H9 (cell line): ENCODE measurements around the gene RPS26. TPM values are rescaled to one million over a fixed set of nuclear protein-coding genes. Genes with fewer than 3 reads are reported as not detected.
A peak's percentile ranks its signal among the peaks of the same experiment; 100 is the strongest.

ENCODE experiments used
- DNase-seq: peaks from one replicate; pipeline ENCODE4 v3.0.0-alpha.2; 2017
- H2AFZ ChIP-seq: one replicate; pipeline ENCODE4 v1.6.1; 2013; ENCODE audit warnings: mild to moderate bottlenecking, low read length, control low read depth, moderate library complexity
- H2AK5ac ChIP-seq: 2 replicates; pipeline ENCODE4 v1.6.1; 2013; ENCODE audit warnings: low read length, control low read depth, mixed read lengths; ENCODE audit not compliant: insufficient read length
- H2BK120ac ChIP-seq: one replicate; pipeline ENCODE4 v1.6.1; 2013; ENCODE audit warnings: low read depth, mild to moderate bottlenecking, low read length, control low read depth, inconsistent platforms; ENCODE audit not compliant: poor library complexity, severe bottlenecking
- H2BK12ac ChIP-seq: 2 replicates; pipeline ENCODE4 v1.6.1; 2013; ENCODE audit warnings: low read length, control low read depth, mixed read lengths, low read depth; ENCODE audit not compliant: insufficient read length
- H2BK15ac ChIP-seq: 2 replicates; pipeline ENCODE4 v1.6.1; 2013; ENCODE audit warnings: low read depth, low read length, control low read depth
- H2BK20ac ChIP-seq: one replicate; pipeline ENCODE4 v1.6.1; 2013; ENCODE audit warnings: low read depth, mild to moderate bottlenecking, low read length, control low read depth, inconsistent platforms; ENCODE audit not compliant: poor library complexity, severe bottlenecking
- H2BK5ac ChIP-seq: 2 replicates; pipeline ENCODE4 v1.6.1; 2013; ENCODE audit warnings: low read length, control low read depth, mixed read lengths; ENCODE audit not compliant: insufficient read length
- H3K14ac ChIP-seq: 2 replicates; pipeline ENCODE4 v1.6.1; 2013; ENCODE audit warnings: low read length, control low read depth; ENCODE audit not compliant: insufficient read depth
- H3K18ac ChIP-seq: 2 replicates; pipeline ENCODE4 v1.6.1; 2013; ENCODE audit warnings: low read depth, mild to moderate bottlenecking, mixed read lengths, low read length, control low read depth; ENCODE audit not compliant: insufficient read length
- H3K23ac ChIP-seq: 2 replicates; pipeline ENCODE4 v1.6.1; 2013; ENCODE audit warnings: low read length, control low read depth, mixed read lengths, low read depth; ENCODE audit not compliant: insufficient read length
- H3K23me2 ChIP-seq: 2 replicates; pipeline ENCODE4 v1.6.1; 2013; ENCODE audit warnings: low read depth, mild to moderate bottlenecking, mixed read lengths, low read length, control low read depth; ENCODE audit not compliant: insufficient read length, poor library complexity, severe bottlenecking
- H3K27ac ChIP-seq: 2 replicates; pipeline ENCODE4 v1.5.1; 2013; ENCODE audit warnings: low read length, control low read depth, mixed read lengths, low read depth; ENCODE audit not compliant: insufficient read length
- H3K27me3 ChIP-seq: 2 replicates; pipeline ENCODE4 v1.6.1; 2013; ENCODE audit warnings: low read length, control low read depth, inconsistent platforms; ENCODE audit not compliant: insufficient read depth
- H3K4ac ChIP-seq: 2 replicates; pipeline ENCODE4 v1.6.1; 2013; ENCODE audit warnings: low read depth, mild to moderate bottlenecking, control low read depth, inconsistent platforms, low read length, moderate library complexity
- H3K4me1 ChIP-seq: 2 replicates; pipeline ENCODE4 v1.6.1; 2013; ENCODE audit warnings: low read length, control low read depth, inconsistent platforms; ENCODE audit not compliant: insufficient read depth
- H3K4me2 ChIP-seq: 2 replicates; pipeline ENCODE4 v1.6.1; 2013; ENCODE audit warnings: low read length, control low read depth, mixed read lengths; ENCODE audit not compliant: insufficient read length, insufficient read depth
- H3K56ac ChIP-seq: 2 replicates; pipeline ENCODE4 v1.6.1; 2013; ENCODE audit warnings: low read depth, mild to moderate bottlenecking, mixed read lengths, low read length, control low read depth; ENCODE audit not compliant: insufficient read length
- H3K79me1 ChIP-seq: 2 replicates; pipeline ENCODE4 v1.6.1; 2013; ENCODE audit warnings: low read depth, mild to moderate bottlenecking, moderate library complexity, low read length, control low read depth, inconsistent platforms; ENCODE audit not compliant: insufficient read depth, poor library complexity, severe bottlenecking
- H3K79me2 ChIP-seq: 2 replicates; pipeline ENCODE4 v1.6.1; 2013; ENCODE audit warnings: low read length, control low read depth, inconsistent platforms; ENCODE audit not compliant: insufficient read depth
- H3K9ac ChIP-seq: 2 replicates; pipeline ENCODE4 v1.6.1; 2013; ENCODE audit warnings: low read length, control low read depth, mixed read lengths; ENCODE audit not compliant: insufficient read length; ENCODE audit errors: extremely low read depth
- H3K9me3 ChIP-seq: one replicate; pipeline ENCODE4 v1.6.1; 2013; ENCODE audit warnings: low read depth, low read length, inconsistent platforms; ENCODE audit not compliant: control insufficient read depth
- H3T11ph ChIP-seq: one replicate; pipeline ENCODE4 v1.6.1; 2013; ENCODE audit warnings: mild to moderate bottlenecking, low read length, control low read depth, inconsistent platforms
- H4K20me1 ChIP-seq: one replicate; pipeline ENCODE4 v1.6.1; 2013; ENCODE audit not compliant: control insufficient read depth, insufficient read length, insufficient read depth
- H4K5ac ChIP-seq: 2 replicates; pipeline ENCODE4 v1.6.1; 2013; ENCODE audit warnings: low read depth, mild to moderate bottlenecking, mixed read lengths, low read length, control low read depth; ENCODE audit not compliant: insufficient read length
- H4K8ac ChIP-seq: replicated peaks from 2 replicates; pipeline ENCODE4 v1.6.1; 2013; ENCODE audit warnings: low read length, control low read depth, mixed read lengths, low read depth; ENCODE audit not compliant: insufficient read length
- H4K91ac ChIP-seq: 2 replicates; pipeline ENCODE4 v1.6.1; 2013; ENCODE audit warnings: low read depth, mild to moderate bottlenecking, moderate library complexity, mixed read lengths, low read length, control low read depth; ENCODE audit not compliant: insufficient read length
- H3K27ac Mint-ChIP-seq, 3 experiments: 2 replicates in 2 of 3; 3 replicates in 1 of 3; pipeline ENCODE4 v1.8.0; 2020 to 2021; ENCODE audit warnings: mixed read lengths in 3 of 3, mild to moderate bottlenecking in 1 of 3, moderate library complexity in 1 of 3
- H3K27me3 Mint-ChIP-seq: 2 replicates; pipeline ENCODE4 v1.8.0; 2021; ENCODE audit warnings: low read depth, mild to moderate bottlenecking, moderate library complexity, mixed read lengths
- H3K36me3 Mint-ChIP-seq, 3 experiments: 2 replicates in 2 of 3; 3 replicates in 1 of 3; pipeline ENCODE4 v1.8.0; 2020 to 2021; ENCODE audit warnings: low read depth in 3 of 3, mixed read lengths in 3 of 3; ENCODE audit not compliant: insufficient read depth in 1 of 3
- H3K4me1 Mint-ChIP-seq, 2 experiments: 2 replicates each; pipeline ENCODE4 v1.8.0; 2020; ENCODE audit warnings: mixed read lengths in 2 of 2
- H3K4me3 Mint-ChIP-seq, 2 experiments: 2 replicates in 1 of 2; 3 replicates in 1 of 2; pipeline ENCODE4 v1.8.0; 2020 to 2021; ENCODE audit warnings: mild to moderate bottlenecking in 2 of 2, mixed read lengths in 2 of 2, moderate library complexity in 1 of 2
- H3K9me3 Mint-ChIP-seq, 2 experiments: 2 replicates in 1 of 2; 3 replicates in 1 of 2; pipeline ENCODE4 v1.8.0; 2020; ENCODE audit warnings: mild to moderate bottlenecking in 2 of 2, mixed read lengths in 2 of 2, moderate library complexity in 1 of 2
- CTCF ChIP-seq: fragments of 200-600 bp; sonication (generic); conservative IDR thresholded peaks from 3 replicates; pipeline ENCODE4 v1.8.0; 2021; ENCODE audit warnings: antibody characterized with exemption, mild to moderate bottlenecking
- WGBS: extraction: QIAGEN DNeasy Blood & Tissue Kit; methylation state at CpG from one replicate; pipeline ENCODE4 v1.1.7; 2013; ENCODE audit warnings: missing lambda C conversion rate, low lambda C conversion rate, mixed read lengths; ENCODE audit not compliant: insufficient read length; ENCODE audit errors: extremely low coverage; 5-methylcytosine and 5-hydroxymethylcytosine counted together
- total RNA-seq: library from RNA; stranded (reverse); gene quantifications from 2 replicates; pipeline ENCODE4 v1.2.1, GENCODE V29; 2021

Gene RPS26
- total RNA-seq, 1 experiment from 2014 or later: 51.9 TPM

- Histone ChIP-seq H3K14ac (no peak overlapping the region), H4K8ac (no peak overlapping the region), H3K27me3 (no peaks in the 10 kb centered on the region), H3K79me1 (no peaks in the 10 kb centered on the region), H3K23ac (no peak overlapping the region), H3K56ac (no peak overlapping the region), H2AFZ (no peak overlapping the region), H3K23me2 (no peaks in the 10 kb centered on the region), H2BK120ac (no peak overlapping the region), H3K4me1 (no peaks in the 10 kb centered on the region; the same call in 1 of the 2 replicates), H2BK15ac (no peak overlapping the region), H3K9ac (no peak overlapping the region), H3K79me2 (peaks cover 2% of the 10 kb centered on the region; the same call in 1 of the 2 replicates), H3K27ac (no peak overlapping the region), H3K18ac (no peak overlapping the region), H3K9me3 (no peaks in the 10 kb centered on the region), H2AK5ac (no peak overlapping the region), H2BK20ac (no peak overlapping the region), H3K4ac (no peak overlapping the region), H3T11ph (no peak overlapping the region), H2BK12ac (no peak overlapping the region), H4K5ac (no peak overlapping the region), H3K4me2 (no peak overlapping the region), H2BK5ac (no peak overlapping the region), H4K91ac (no peak overlapping the region), H4K20me1 (no peaks in the 10 kb centered on the region)
- Mint-ChIP-seq H3K4me3 (no peak overlapping the region; a peak in 1 of 5 replicates), H3K27ac (peak overlapping the region in 2 of 3 experiments; percentile 3 to 51; a peak in 1 of 7 replicates), H3K4me1 (peaks cover 11 to 19% of the 10 kb centered on the region in 2 experiments), H3K27me3 (no peaks in the 10 kb centered on the region), H3K36me3 (peaks cover 18 to 47% (median 41%) of the 10 kb centered on the region in 3 experiments; a peak in 6 of 7 replicates), H3K9me3 (peaks cover 0 to 3% of the 10 kb centered on the region in 2 experiments; a peak in 1 of 5 replicates)
- DNase-seq: no peak
- TF ChIP-seq CTCF: no peak
- no CpG with 5 or more reads among the region's 2 CpGs for WGBS
These were observed 4.6 kb upstream of the RPS26 start for GRCh38 chr12:56037161-56037560.
